HepG2 (cell line): Measurements from ENCODE around the gene LARP1. TPM values are rescaled to one million over a fixed set of nuclear protein-coding genes. Genes with fewer than 3 reads are reported as not detected.

ENCODE experiments used
- ATAC-seq: fragments of 200-7000 bp; cut with Tn5 transposase; 3 replicates; pipeline ENCODE4 v1.9.1; 2020; ENCODE audit warnings: mild to moderate bottlenecking, moderate library complexity
- BruUV-seq: library from RNA; stranded (reverse); fragments of 400-500 nt; replicated peaks from 2 replicates; lab custom pipeline; 2021; lab: Mats Ljungman, UMichigan
- CTCF ChIA-PET: fragments of 300-600 bp; formaldehyde crosslinking; extraction: SDS; loops from one replicate; lab custom pipeline; 2021; ENCODE audit warnings: low total read pairs, inconsistent platforms, low intra/inter-chr PET ratio; lab: Yijun Ruan, JAX
- POLR2A ChIA-PET: fragments of 350-600 bp; sonication (Branson Sonifier 250); formaldehyde crosslinking; loops from one replicate; lab custom pipeline; 2020; ENCODE audit warnings: antibody characterized with exemption, inconsistent platforms; lab: Yijun Ruan, JAX
- DNase-seq: peaks from one replicate; pipeline ENCODE4 v3.0.0-alpha.2; 2015; ENCODE audit warnings: low spot score
- FAIRE-seq: peaks from 3 replicates; lab custom pipeline; 2011; peaks lifted over from hg19 to GRCh38; lab: Jason Lieb, UNC
- H2AFZ ChIP-seq: one replicate; pipeline ENCODE4 v1.6.1; 2011; ENCODE audit warnings: low read length, inconsistent platforms
- H3K27ac ChIP-seq: fragments of 300-600 bp; 3 replicates; pipeline ENCODE4 v1.8.0; 2011; ENCODE audit warnings: mixed run types, mild to moderate bottlenecking, mixed read lengths, low read length, inconsistent platforms; ENCODE audit not compliant: insufficient read depth; ENCODE audit errors: extremely low read length
- H3K27me3 ChIP-seq, 2 experiments: fragments of 200-600 bp in 1 of 2; 2 replicates in 1 of 2; 3 replicates in 1 of 2; pipeline versions ENCODE4 v1.6.0 to v1.8.0; 2011; ENCODE audit warnings: low read length in 2 of 2, mild to moderate bottlenecking in 2 of 2, moderate library complexity in 2 of 2, inconsistent platforms in 1 of 2; ENCODE audit not compliant: insufficient read depth in 2 of 2, control insufficient read depth in 1 of 2
- H3K36me3 ChIP-seq, 2 experiments: fragments of 200-600 bp in 1 of 2; replicated peaks in 1 of 2; 2 replicates in 1 of 2; 3 replicates in 1 of 2; pipeline versions ENCODE4 v1.5.1 to v1.8.0; 2011; ENCODE audit warnings: low read length in 2 of 2, inconsistent platforms in 1 of 2; ENCODE audit not compliant: insufficient read depth in 2 of 2, control insufficient read depth in 1 of 2
- H3K4me1 ChIP-seq: 2 replicates; pipeline ENCODE4 v1.5.1; 2012; ENCODE audit warnings: low read length, inconsistent platforms; ENCODE audit not compliant: insufficient read depth
- H3K4me2 ChIP-seq: 2 replicates; pipeline ENCODE4 v1.6.0; 2011; ENCODE audit warnings: low read depth, low read length, inconsistent platforms
- H3K4me3 ChIP-seq, 3 experiments: fragments of 200-600 bp in 1 of 3; sonication (generic), shearing (Covaris generic) in 1 of 3; replicated peaks in 1 of 3; 2 replicates each; pipeline ENCODE4 v1.5.1; 2011 to 2016; ENCODE audit warnings: low read length in 3 of 3, inconsistent platforms in 2 of 3, low read depth in 2 of 3, mild to moderate bottlenecking in 2 of 3, control low read depth in 1 of 3, mixed read lengths in 1 of 3; ENCODE audit not compliant: insufficient read depth in 1 of 3
- H3K79me2 ChIP-seq: one replicate; pipeline ENCODE4 v1.6.1; 2011; ENCODE audit warnings: low read length, inconsistent platforms; ENCODE audit not compliant: insufficient read depth
- H3K9ac ChIP-seq: 2 replicates; pipeline ENCODE4 v1.6.0; 2011; ENCODE audit warnings: mild to moderate bottlenecking, low read depth, low read length, inconsistent platforms; ENCODE audit not compliant: insufficient read depth
- H3K9me3 ChIP-seq: 2 replicates; pipeline ENCODE4 v1.5.1; 2012; ENCODE audit warnings: mild to moderate bottlenecking, low read length
- H4K20me1 ChIP-seq: 2 replicates; pipeline ENCODE4 v1.6.0; 2011; ENCODE audit warnings: inconsistent platforms, mild to moderate bottlenecking, low read length, moderate library complexity; ENCODE audit not compliant: insufficient read depth
- HNRNPK ChIP-seq: fragments of 200-400 bp; formaldehyde crosslinking; IDR thresholded peaks from 2 replicates; pipeline ENCODE4 v1.6.1; 2018; ENCODE audit warnings: low read length, low read depth, moderate library complexity, mild to moderate bottlenecking; ENCODE audit not compliant: poor library complexity, severe bottlenecking
- MTF2 ChIP-seq: sonication (generic); formaldehyde crosslinking; IDR thresholded peaks from 2 replicates; pipeline ENCODE4 v1.5.0; 2020; ENCODE audit warnings: missing genetic modification reagents, borderline replicate concordance
- NR2F1 ChIP-seq, 2 experiments: fragments of 450-650 bp in 1 of 2; formaldehyde crosslinking in 1 of 2; IDR thresholded peaks; 2 replicates each; pipeline versions ENCODE4 v1.5.0 to v1.6.1; 2016 to 2020; ENCODE audit warnings: mild to moderate bottlenecking in 1 of 2, missing compliant biosample characterization in 1 of 2, missing genetic modification reagents in 1 of 2, moderate library complexity in 1 of 2
- PPARG ChIP-seq: conservative IDR thresholded peaks from 2 replicates; pipeline ENCODE4 v1.6.1; 2016; ENCODE audit warnings: missing biosample characterization, missing genetic modification reagents
- SP140L ChIP-seq: sonication (generic); formaldehyde crosslinking; IDR thresholded peaks from 2 replicates; pipeline ENCODE4 v1.4.0; 2020; ENCODE audit warnings: missing genetic modification reagents, borderline replicate concordance
- ZNF674 ChIP-seq: sonication (generic); formaldehyde crosslinking; IDR thresholded peaks from 2 replicates; pipeline ENCODE4 v1.5.0; 2020; ENCODE audit warnings: low read depth, mild to moderate bottlenecking, missing genetic modification reagents
- ZNF710 ChIP-seq: sonication (generic); formaldehyde crosslinking; IDR thresholded peaks from 2 replicates; pipeline ENCODE4 v1.5.0; 2020; ENCODE audit warnings: mild to moderate bottlenecking, missing genetic modification reagents, borderline replicate concordance
- WGBS: methylation state at CpG from one replicate; pipeline ENCODE4 v1.1.6; 2017; ENCODE audit warnings: low lambda C conversion rate; 5-methylcytosine and 5-hydroxymethylcytosine counted together
- in situ Hi-C: cut with HindIII; loops from 2 replicates; pipeline ENCODE4 v1.10.0; 2017; ENCODE audit warnings: low pct_unique_long_range_greater_than_20kb; ENCODE audit not compliant: extremely low pct_ligation_motif_present
- intact Hi-C: fragments of 100-400 bp; cut with micrococcal nuclease; formaldehyde crosslinking; loops from one replicate; pipeline ENCODE4 v1.10.0; 2022; ENCODE audit not compliant: unreplicated experiment
- polyA plus RNA-seq, 8 experiments: library from polyadenylated mRNA; depleted of rRNA in 3 of 8; stranded (reverse) in 7 of 8; unstranded in 1 of 8; fragments of >200 nt; fragmentation: Illumina TruSeq in 4 of 8; extraction: Trizol in 4 of 8; gene quantifications; 2 replicates each; pipeline versions ENCODE4 v1.2.1 to v1.2.3, GENCODE V29; 2011 to 2016; ENCODE audit warnings: low read depth in 4 of 8, missing spikeins in 1 of 8, mixed read lengths in 1 of 8; ENCODE audit not compliant: insufficient read depth in 1 of 8
- total RNA-seq, 5 experiments: library from RNA; depleted of rRNA; stranded (reverse); fragments of >200 nt; fragmentation: Illumina TruSeq; extraction: Trizol; gene quantifications; 2 replicates each; pipeline ENCODE4 v1.2.3, GENCODE V29; 2016; ENCODE audit warnings: low read depth in 1 of 5
- TF ChIP-seq, protein P1 (sequence below), 2 experiments: fragments of 450-650 bp in 1 of 2; sonication (generic) in 1 of 2; formaldehyde crosslinking; IDR thresholded peaks; 2 replicates each; pipeline versions ENCODE4 v1.5.0 to v1.8.0; 2020 to 2022; ENCODE audit warnings: mild to moderate bottlenecking in 1 of 2, missing genetic modification reagents in 1 of 2
- TF ChIP-seq, protein P2 (sequence below): IDR thresholded peaks from 2 replicates; pipeline ENCODE4 v1.4.0; 2020; ENCODE audit warnings: mild to moderate bottlenecking, missing genetic modification reagents

The LARP1 gene
- total and polyA plus RNA-seq, 2 of the 13 experiments (the other 11 are each of a cell fraction or from before 2014, with no cell fraction given), result 45.2 to 61.4 TPM

- peak; percentile 41 for TF ChIP-seq HNRNPK
- no peak for TF ChIP-seq SP140L (CRISPR knock-in tag)
- no peak for ATAC-seq
- H3K27ac ChIP-seq, result no peak overlapping the region
- no peak overlapping the region for H2AFZ ChIP-seq
- H3K9me3 ChIP-seq, result no peaks in the 10 kb centered on the region
- peaks cover 69% of the 10 kb centered on the region for H3K4me1 ChIP-seq
- WGBS, result 91% methylated on average over 1 of the region's 1 CpG
- intact Hi-C loops, result no loop called here
- in situ Hi-C loops, result no loop called here
- POLR2A ChIA-PET, result no interaction called here
- no peak overlapping the region for H3K9ac ChIP-seq
- CTCF ChIA-PET, result no interaction called here
- no TSS peak for BruUV-seq
- H4K20me1 ChIP-seq, result no peaks in the 10 kb centered on the region
- no peaks in the 10 kb centered on the region for H3K79me2 ChIP-seq
- DNase-seq, result no peak
- H3K4me3 ChIP-seq, result no peak overlapping the region
- no peaks in the 10 kb centered on the region for H3K36me3 ChIP-seq
- no peaks in the 10 kb centered on the region for H3K27me3 ChIP-seq
- H3K4me2 ChIP-seq, result no peak overlapping the region
- FAIRE-seq, result no peak
Measured at GRCh38 chr5:154727361-154727760, 27.8 kb upstream of the LARP1 start.

GRCh38 chr5:154728939-154729588 is 26.1 kb upstream of the LARP1 start:
- WGBS, result 88% methylated on average over 3 of the region's 3 CpGs
- Histone ChIP-seq H3K4me2 (no peak overlapping the region), H3K9me3 (no peaks in the 10 kb centered on the region), H3K4me1 (peaks cover 61% of the 10 kb centered on the region), H4K20me1 (no peaks in the 10 kb centered on the region), H3K36me3 (no peaks in the 10 kb centered on the region), H2AFZ (no peak overlapping the region), H3K4me3 (no peak overlapping the region), H3K79me2 (no peaks in the 10 kb centered on the region), H3K9ac (no peak overlapping the region), H3K27me3 (no peaks in the 10 kb centered on the region), H3K27ac (peak overlapping the region; percentile 14)
- in situ Hi-C loops (no loop called here), intact Hi-C loops (no loop called here)
- CTCF ChIA-PET, result no interaction called here
- FAIRE-seq (no peak), ATAC-seq (no peak; the same call in 2 of the 3 replicates), DNase-seq (no peak)
- POLR2A ChIA-PET, result interaction anchor here (0.7 to 2.5 kb wide), 6 partner anchors 8 to 82 kb away, joined by 3 to 11 read pairs (median 3); no protein-coding TSS in a partner anchor
- no TSS peak for BruUV-seq
- TF ChIP-seq, protein P1, sequence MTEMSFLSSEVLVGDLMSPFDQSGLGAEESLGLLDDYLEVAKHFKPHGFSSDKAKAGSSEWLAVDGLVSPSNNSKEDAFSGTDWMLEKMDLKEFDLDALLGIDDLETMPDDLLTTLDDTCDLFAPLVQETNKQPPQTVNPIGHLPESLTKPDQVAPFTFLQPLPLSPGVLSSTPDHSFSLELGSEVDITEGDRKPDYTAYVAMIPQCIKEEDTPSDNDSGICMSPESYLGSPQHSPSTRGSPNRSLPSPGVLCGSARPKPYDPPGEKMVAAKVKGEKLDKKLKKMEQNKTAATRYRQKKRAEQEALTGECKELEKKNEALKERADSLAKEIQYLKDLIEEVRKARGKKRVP (CRISPR knock-in tag; IDR thresholded peaks at IDR 0.05), result no peak
- TF ChIP-seq, protein P2, sequence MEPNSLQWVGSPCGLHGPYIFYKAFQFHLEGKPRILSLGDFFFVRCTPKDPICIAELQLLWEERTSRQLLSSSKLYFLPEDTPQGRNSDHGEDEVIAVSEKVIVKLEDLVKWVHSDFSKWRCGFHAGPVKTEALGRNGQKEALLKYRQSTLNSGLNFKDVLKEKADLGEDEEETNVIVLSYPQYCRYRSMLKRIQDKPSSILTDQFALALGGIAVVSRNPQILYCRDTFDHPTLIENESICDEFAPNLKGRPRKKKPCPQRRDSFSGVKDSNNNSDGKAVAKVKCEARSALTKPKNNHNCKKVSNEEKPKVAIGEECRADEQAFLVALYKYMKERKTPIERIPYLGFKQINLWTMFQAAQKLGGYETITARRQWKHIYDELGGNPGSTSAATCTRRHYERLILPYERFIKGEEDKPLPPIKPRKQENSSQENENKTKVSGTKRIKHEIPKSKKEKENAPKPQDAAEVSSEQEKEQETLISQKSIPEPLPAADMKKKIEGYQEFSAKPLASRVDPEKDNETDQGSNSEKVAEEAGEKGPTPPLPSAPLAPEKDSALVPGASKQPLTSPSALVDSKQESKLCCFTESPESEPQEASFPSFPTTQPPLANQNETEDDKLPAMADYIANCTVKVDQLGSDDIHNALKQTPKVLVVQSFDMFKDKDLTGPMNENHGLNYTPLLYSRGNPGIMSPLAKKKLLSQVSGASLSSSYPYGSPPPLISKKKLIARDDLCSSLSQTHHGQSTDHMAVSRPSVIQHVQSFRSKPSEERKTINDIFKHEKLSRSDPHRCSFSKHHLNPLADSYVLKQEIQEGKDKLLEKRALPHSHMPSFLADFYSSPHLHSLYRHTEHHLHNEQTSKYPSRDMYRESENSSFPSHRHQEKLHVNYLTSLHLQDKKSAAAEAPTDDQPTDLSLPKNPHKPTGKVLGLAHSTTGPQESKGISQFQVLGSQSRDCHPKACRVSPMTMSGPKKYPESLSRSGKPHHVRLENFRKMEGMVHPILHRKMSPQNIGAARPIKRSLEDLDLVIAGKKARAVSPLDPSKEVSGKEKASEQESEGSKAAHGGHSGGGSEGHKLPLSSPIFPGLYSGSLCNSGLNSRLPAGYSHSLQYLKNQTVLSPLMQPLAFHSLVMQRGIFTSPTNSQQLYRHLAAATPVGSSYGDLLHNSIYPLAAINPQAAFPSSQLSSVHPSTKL (CRISPR knock-in tag), result no peak
- TF ChIP-seq ZNF710 (CRISPR knock-in tag) (no peak), MTF2 (CRISPR knock-in tag) (no peak), ZNF674 (no peak), PPARG (CRISPR knock-in tag) (no peak), NR2F1 (CRISPR knock-in tag; IDR thresholded peaks at IDR 0.05) (no peak)
